CD4-positive, alpha-beta memory T cell (primary cell): ENCODE measurements around the gene RECK. TPM values are rescaled to one million over a fixed set of nuclear protein-coding genes. Genes with fewer than 3 reads are reported as not detected.

Source experiments
- CTCF ChIA-PET: fragments of 350-600 bp; sonication (Branson Sonifier 250); formaldehyde crosslinking; loops from one replicate; lab custom pipeline; 2021; ENCODE audit warnings: inconsistent platforms; ENCODE audit not compliant: partially characterized antibody; lab: Charles Lee
- POLR2A ChIA-PET: fragments of 350-600 bp; sonication (Branson Sonifier 250); formaldehyde crosslinking; loops from one replicate; lab custom pipeline; 2021; ENCODE audit not compliant: partially characterized antibody; lab: Charles Lee
- DNase-seq, 5 donors: peaks; one replicate each; pipeline versions ENCODE4 v3.0.0 to v3.0.0-alpha.2; 2020 to 2022; ENCODE audit warnings: mixed read lengths in 1 of 5
- H3K27ac ChIP-seq: one replicate; pipeline ENCODE4 v1.7.0; 2013; ENCODE audit warnings: low read depth, low read length
- H3K27me3 ChIP-seq: 2 replicates; pipeline ENCODE4 v1.7.0; 2013; ENCODE audit warnings: mild to moderate bottlenecking, low read length, moderate library complexity; ENCODE audit not compliant: insufficient read depth
- H3K36me3 ChIP-seq: 2 replicates; pipeline ENCODE4 v1.7.0; 2013; ENCODE audit warnings: mild to moderate bottlenecking, low read length, moderate library complexity; ENCODE audit not compliant: insufficient read depth
- H3K4me1 ChIP-seq: 2 replicates; pipeline ENCODE4 v1.7.0; 2013; ENCODE audit warnings: mild to moderate bottlenecking, low read length, moderate library complexity; ENCODE audit not compliant: insufficient read depth
- H3K4me3 ChIP-seq, 2 donors: one replicate each; pipeline ENCODE4 v1.7.0; 2013; ENCODE audit warnings: low read length in 2 of 2, mild to moderate bottlenecking in 1 of 2
- H3K9me3 ChIP-seq, 2 donors: one replicate each; pipeline ENCODE4 v1.7.0; 2013; ENCODE audit warnings: low read length in 2 of 2, control low read depth in 1 of 2; ENCODE audit not compliant: control insufficient read depth in 1 of 2
- H3K27ac Mint-ChIP-seq, 7 donors: one replicate each; pipeline ENCODE4 v1.8.0; 2020 to 2021; ENCODE audit warnings: mixed read lengths in 7 of 7, mild to moderate bottlenecking in 6 of 7, inconsistent platforms in 3 of 7, moderate library complexity in 3 of 7
- H3K27me3 Mint-ChIP-seq, 2 donors: one replicate each; pipeline ENCODE4 v1.8.0; 2020 to 2021; ENCODE audit warnings: mixed read lengths in 2 of 2
- H3K36me3 Mint-ChIP-seq, 2 donors: one replicate each; pipeline ENCODE4 v1.8.0; 2020 to 2021; ENCODE audit warnings: mixed read lengths in 2 of 2, inconsistent platforms in 1 of 2, mild to moderate bottlenecking in 1 of 2
- H3K4me1 Mint-ChIP-seq, 4 donors: one replicate each; pipeline ENCODE4 v1.8.0; 2020 to 2021; ENCODE audit warnings: mixed read lengths in 4 of 4, mild to moderate bottlenecking in 1 of 4
- H3K4me3 Mint-ChIP-seq, 8 donors: one replicate each; pipeline ENCODE4 v1.8.0; 2020 to 2021; ENCODE audit warnings: mixed read lengths in 8 of 8, mild to moderate bottlenecking in 7 of 8, moderate library complexity in 6 of 8, inconsistent platforms in 3 of 8
- H3K9me3 Mint-ChIP-seq, 8 donors: one replicate each; pipeline ENCODE4 v1.8.0; 2020 to 2021; ENCODE audit warnings: mixed read lengths in 8 of 8, mild to moderate bottlenecking in 5 of 8, inconsistent platforms in 3 of 8, moderate library complexity in 1 of 8
- intact Hi-C: fragments of 100-400 bp; cut with micrococcal nuclease; formaldehyde crosslinking; loops from one replicate; pipeline ENCODE4 v1.15.1; 2023
- polyA plus RNA-seq, 2 donors: library from polyadenylated mRNA; unstranded; fragments of 300-500 nt; fragmentation: Illumina TruSeq; gene quantifications; one replicate each; pipeline ENCODE4 v1.2.3, GENCODE V29; 2021
- total RNA-seq, 2 experiments: library from RNA; stranded (reverse); gene quantifications; one replicate each; pipeline ENCODE4 v1.2.3, GENCODE V29; 2021

Gene RECK
- total and polyA plus RNA-seq, 4 experiments from 2014 or later = 12.1 to 26.9 (median 14.4) TPM

- DNase-seq = no peak
- intact Hi-C loops = no loop called here
- ChIA-PET CTCF (interaction anchor here (1.3 to 8.0 kb wide), 2 partner anchors 16 to 47 kb away, joined by 3 to 65 read pairs; no protein-coding TSS in a partner anchor), POLR2A (no interaction called here)
- H3K27ac Mint-ChIP-seq = no peak overlapping the region
- H3K27me3 ChIP-seq = no peaks in the 10 kb centered on the region
- no peak overlapping the region for H3K4me3 ChIP-seq
- H3K4me1 ChIP-seq = no peaks in the 10 kb centered on the region
- H3K4me1 Mint-ChIP-seq = peaks cover 0 to 2% (median 0%) of the 10 kb centered on the region in 4 donors
- H3K27me3 Mint-ChIP-seq = no peaks in the 10 kb centered on the region
- no peak overlapping the region for H3K4me3 Mint-ChIP-seq
- H3K9me3 ChIP-seq = no peaks in the 10 kb centered on the region
- no peak overlapping the region for H3K27ac ChIP-seq
- H3K9me3 Mint-ChIP-seq = no peaks in the 10 kb centered on the region
- peaks cover 4% of the 10 kb centered on the region for H3K36me3 ChIP-seq
- H3K36me3 Mint-ChIP-seq = peaks cover 22 to 26% of the 10 kb centered on the region in 2 donors
Observed at GRCh38 chr9:36119476-36119875, 82.8 kb downstream of the RECK start.

DNA sequence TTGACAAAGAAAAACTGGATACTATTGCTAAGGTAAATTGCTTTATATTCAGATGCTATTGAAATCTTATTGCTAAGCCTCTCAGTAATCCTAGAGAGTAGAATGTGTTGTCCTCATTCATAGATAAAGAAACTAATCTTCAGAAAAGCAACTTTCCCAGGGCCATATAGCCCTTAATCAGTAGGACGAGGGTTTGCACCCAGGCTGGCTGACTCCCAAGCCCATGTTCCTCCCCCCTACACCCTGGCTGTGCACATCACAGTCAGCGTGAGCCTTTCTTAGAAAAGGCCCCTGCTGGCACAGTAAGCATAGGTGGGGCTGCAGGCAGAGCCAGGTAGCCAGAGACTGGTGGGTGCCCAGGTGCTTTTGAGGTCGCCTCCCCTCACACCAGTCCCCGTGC is 84.0 kb downstream of the RECK start:
- DNase-seq = no peak
- H3K27me3 ChIP-seq = no peaks in the 10 kb centered on the region
- Mint-ChIP-seq H3K9me3 (no peaks in the 10 kb centered on the region), H3K27me3 (no peaks in the 10 kb centered on the region), H3K4me1 (peaks cover 5 to 9% (median 8%) of the 10 kb centered on the region in 4 donors), H3K4me3 (no peak overlapping the region), H3K27ac (no peak overlapping the region), H3K36me3 (peaks cover 22 to 26% of the 10 kb centered on the region in 2 donors)
- ChIA-PET POLR2A (no interaction called here), CTCF (interaction anchor here (1.2 to 2.1 kb wide), 3 partner anchors 13 to 46 kb away, joined by 3 to 8 read pairs (median 3); no protein-coding TSS in a partner anchor)
- H3K9me3 ChIP-seq = no peaks in the 10 kb centered on the region
- peaks cover 4% of the 10 kb centered on the region for H3K36me3 ChIP-seq
- H3K4me3 ChIP-seq = no peak overlapping the region
- intact Hi-C loops = no loop called here
- H3K4me1 ChIP-seq = peaks cover 9% of the 10 kb centered on the region
- H3K27ac ChIP-seq = no peak overlapping the region

DNA sequence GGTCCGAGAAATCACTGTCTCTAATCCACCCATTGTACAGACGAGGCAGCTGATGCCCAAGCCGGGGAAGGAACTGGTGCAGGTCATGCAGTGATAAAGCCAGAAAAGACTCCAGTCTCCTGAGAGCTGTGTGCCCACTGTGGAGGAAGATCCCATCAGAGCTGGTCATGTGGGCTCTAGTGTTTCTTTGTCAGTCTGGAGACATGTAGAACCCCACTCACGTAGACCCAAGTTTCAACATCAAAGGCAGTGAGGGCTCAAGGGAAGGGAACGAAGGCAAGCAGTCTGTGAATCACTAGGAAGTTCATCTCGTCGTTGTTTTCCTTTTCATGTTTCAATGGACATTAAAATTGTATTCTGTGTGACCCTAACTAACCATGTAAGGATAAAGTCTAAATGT is 85.3 kb downstream of the RECK start:
- Histone ChIP-seq H3K9me3 (no peaks in the 10 kb centered on the region), H3K36me3 (peaks cover 4% of the 10 kb centered on the region), H3K4me3 (no peak overlapping the region), H3K27me3 (no peaks in the 10 kb centered on the region), H3K4me1 (peaks cover 18% of the 10 kb centered on the region), H3K27ac (no peak overlapping the region)
- Mint-ChIP-seq H3K36me3 (peaks cover 16 to 26% of the 10 kb centered on the region in 2 donors), H3K4me3 (no peak overlapping the region), H3K27ac (peak overlapping the region in 2 of 7 donors; percentile 15 to 35), H3K9me3 (no peaks in the 10 kb centered on the region), H3K4me1 (peaks cover 6 to 19% (median 14%) of the 10 kb centered on the region in 4 donors), H3K27me3 (no peaks in the 10 kb centered on the region)
- POLR2A ChIA-PET = no interaction called here
- CTCF ChIA-PET = interaction anchor here (0.6 to 2.1 kb wide), 4 partner anchors 11 to 167 kb away, joined by 3 to 8 read pairs (median 3); no protein-coding TSS in a partner anchor
- intact Hi-C loops = no loop called here
- no peak for DNase-seq

GRCh38 chr9:36123515-36123914 is 86.8 kb downstream of the RECK start:
- Histone ChIP-seq H3K27me3 (no peaks in the 10 kb centered on the region), H3K27ac (no peak overlapping the region), H3K36me3 (peaks cover 4% of the 10 kb centered on the region), H3K9me3 (no peaks in the 10 kb centered on the region), H3K4me1 (peaks cover 33% of the 10 kb centered on the region), H3K4me3 (no peak overlapping the region)
- ChIA-PET POLR2A (no interaction called here), CTCF (interaction anchor here (0.9 to 3.8 kb wide), 2 partner anchors 22 to 43 kb away, joined by 4 to 35 read pairs; no protein-coding TSS in a partner anchor)
- H3K27ac Mint-ChIP-seq = no peak overlapping the region
- peaks cover 12 to 23% of the 10 kb centered on the region in 2 donors for H3K36me3 Mint-ChIP-seq
- peaks cover 0 to 1% (median 0%) of the 10 kb centered on the region in 8 donors for H3K9me3 Mint-ChIP-seq
- intact Hi-C loops = no loop called here
- H3K27me3 Mint-ChIP-seq = no peaks in the 10 kb centered on the region
- no peak for DNase-seq
- H3K4me3 Mint-ChIP-seq = no peak overlapping the region
- peaks cover 16 to 34% (median 27%) of the 10 kb centered on the region in 4 donors for H3K4me1 Mint-ChIP-seq

DNA sequence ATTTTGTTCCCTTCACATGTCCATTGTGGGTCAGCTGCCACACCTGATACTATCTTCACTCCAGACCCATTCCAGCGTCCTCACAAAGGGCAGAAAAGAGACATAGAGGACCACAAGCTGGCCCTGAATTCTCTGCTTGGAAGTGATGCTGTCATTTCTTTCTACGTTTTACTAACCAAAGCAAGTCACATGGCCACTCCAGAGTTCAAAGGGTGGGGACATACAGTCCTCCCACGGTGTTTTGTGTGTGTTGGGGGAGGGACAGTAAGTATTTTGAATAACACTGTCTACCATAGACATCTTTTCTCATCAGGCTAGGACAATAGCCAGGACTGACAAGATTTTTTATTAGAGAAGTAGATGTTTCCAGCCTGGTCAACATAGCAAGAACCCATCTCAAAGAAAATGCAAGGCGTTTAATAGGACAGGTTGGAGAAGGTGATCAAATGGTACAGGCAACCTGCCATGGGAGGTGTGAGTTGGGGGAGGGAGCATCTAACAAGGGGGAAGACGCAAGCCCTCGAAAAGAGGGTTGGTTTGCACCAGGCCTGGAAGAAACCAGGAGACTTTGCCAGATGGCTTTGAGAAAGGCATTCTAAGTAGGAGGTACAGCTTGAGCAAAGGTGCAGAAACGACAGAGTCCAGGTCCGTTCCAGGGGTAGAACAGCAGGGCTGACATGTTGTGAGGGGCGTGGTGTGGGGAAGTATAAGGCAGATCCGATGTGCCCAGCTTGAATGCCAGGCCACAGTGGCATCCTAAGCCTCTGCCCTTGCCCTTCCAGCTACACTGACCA is 88.5 kb downstream of the RECK start:
- peaks cover 16 to 35% (median 27%) of the 10 kb centered on the region in 4 donors for H3K4me1 Mint-ChIP-seq
- intact Hi-C loops = no loop called here
- H3K9me3 ChIP-seq = no peaks in the 10 kb centered on the region
- H3K27me3 Mint-ChIP-seq = no peaks in the 10 kb centered on the region
- H3K36me3 ChIP-seq = peaks cover 4% of the 10 kb centered on the region
- POLR2A ChIA-PET = interaction anchor here (1.2 to 1.8 kb wide), 4 partner anchors 10 to 66 kb away, joined by 3 to 5 read pairs (median 4); partner anchors contain the start of genes CLTA and GLIPR2
- CTCF ChIA-PET = interaction anchor here (0.8 to 3.8 kb wide), 5 partner anchors 12 to 44 kb away, joined by 3 to 35 read pairs (median 4); partner anchors contain the start of genes CCIN and GLIPR2
- no peak overlapping the region for H3K4me3 ChIP-seq
- peak overlapping the region in 5 of 7 donors; percentile 45 to 70 (median 61) for H3K27ac Mint-ChIP-seq
- peaks cover 0 to 1% (median 0%) of the 10 kb centered on the region in 8 donors for H3K9me3 Mint-ChIP-seq
- no peaks in the 10 kb centered on the region for H3K27me3 ChIP-seq
- DNase-seq = no peak
- peaks cover 33% of the 10 kb centered on the region for H3K4me1 ChIP-seq
- peaks cover 12 to 19% of the 10 kb centered on the region in 2 donors for H3K36me3 Mint-ChIP-seq
- H3K4me3 Mint-ChIP-seq = no peak overlapping the region
- no peak overlapping the region for H3K27ac ChIP-seq

DNA sequence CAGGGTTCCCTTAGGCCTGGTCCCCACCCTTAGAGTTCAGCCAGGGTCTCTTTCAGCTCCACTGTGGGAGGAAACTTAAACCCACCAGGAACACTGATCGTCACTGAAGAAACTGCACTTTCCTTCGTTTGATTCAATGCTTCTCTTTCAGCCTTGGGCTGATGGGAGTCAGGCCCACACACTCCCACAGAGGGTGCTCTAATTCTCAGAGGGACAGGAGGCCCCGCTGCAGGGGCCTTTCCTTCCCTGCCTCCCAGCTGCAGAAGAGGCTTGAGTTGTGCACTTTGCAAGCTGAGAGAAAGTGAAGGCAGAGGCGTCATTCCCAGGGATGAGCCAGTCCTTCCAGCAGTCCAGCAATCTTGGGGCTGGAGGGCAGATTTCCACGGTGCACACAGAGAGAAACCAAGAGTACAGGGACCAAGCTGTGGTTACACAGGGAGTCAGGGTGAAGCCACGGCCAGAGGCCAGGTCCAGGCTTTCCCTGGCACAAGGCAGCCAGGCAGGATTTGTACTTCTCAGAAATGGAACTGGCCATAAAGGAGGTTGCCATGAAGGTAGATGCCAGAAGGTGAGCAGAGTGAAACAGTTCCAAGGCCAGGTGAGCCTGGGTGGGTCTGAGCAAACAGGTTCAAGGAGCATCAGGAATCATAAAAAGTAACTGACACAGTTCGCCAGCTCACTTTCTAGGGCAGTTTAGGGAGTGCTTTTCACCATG is 89.5 kb downstream of the RECK start:
- Mint-ChIP-seq H3K27ac (peak overlapping the region in 4 of 7 donors; percentile 49 to 65 (median 57)), H3K27me3 (no peaks in the 10 kb centered on the region), H3K4me1 (peaks cover 16 to 35% (median 27%) of the 10 kb centered on the region in 4 donors), H3K36me3 (peaks cover 12 to 17% of the 10 kb centered on the region in 2 donors), H3K4me3 (no peak overlapping the region), H3K9me3 (peaks cover 0 to 1% (median 0%) of the 10 kb centered on the region in 8 donors)
- Histone ChIP-seq H3K36me3 (peaks cover 4% of the 10 kb centered on the region), H3K27me3 (no peaks in the 10 kb centered on the region), H3K9me3 (no peaks in the 10 kb centered on the region), H3K27ac (no peak overlapping the region), H3K4me1 (peaks cover 33% of the 10 kb centered on the region), H3K4me3 (no peak overlapping the region)
- no peak for DNase-seq
- POLR2A ChIA-PET = interaction anchor here (1.8 kb wide), 1 partner anchor 65 kb away, joined by 4 read pairs; the partner anchor contains the start of gene CLTA
- CTCF ChIA-PET = interaction anchor here (0.8 to 3.8 kb wide), 3 partner anchors 25 to 40 kb away, joined by 3 to 35 read pairs (median 6); no protein-coding TSS in a partner anchor
- intact Hi-C loops = no loop called here
